HG03575 (cell line): ENCODE data around the gene WDR37.

Source experiments
- ATAC-seq: cut with Tn5 transposase; IDR thresholded peaks from one replicate; pipeline ENCODE4 v1.9.1; 2021; ENCODE audit not compliant: unreplicated experiment, insufficient number of reproducible peaks, low FRiP score; ENCODE audit errors: extremely low read depth

Gene WDR37

GRCh38 chr10:1138529-1138928 is 82.3 kb downstream of the WDR37 start:
- ATAC-seq: no peak

GRCh38 chr10:1141261-1141660 is 85.1 kb downstream of the WDR37 start:
- ATAC-seq: no peak

- ATAC-seq: no peak
Observed at GRCh38 chr10:1141701-1142100, 85.5 kb downstream of the WDR37 start.

- no peak for ATAC-seq
Observed at GRCh38 chr10:1142596-1142995, 86.4 kb downstream of the WDR37 start.

GRCh38 chr10:1147810-1148209 is 91.6 kb downstream of the WDR37 start:
- no peak for ATAC-seq

- no peak for ATAC-seq
Observed at GRCh38 chr10:1148855-1149605, 92.8 kb downstream of the WDR37 start.

- ATAC-seq: no peak
Observed at GRCh38 chr10:1149793-1150637, 93.8 kb downstream of the WDR37 start.

- no peak for ATAC-seq
Observed at GRCh38 chr10:1150638-1150955, 94.4 kb downstream of the WDR37 start.

GRCh38 chr10:1151076-1152033 is 95.2 kb downstream of the WDR37 start:
- no peak for ATAC-seq

- ATAC-seq: no peak
Observed at GRCh38 chr10:1152386-1153250, 96.4 kb downstream of the WDR37 start.

GRCh38 chr10:1153251-1153763 is 97.1 kb downstream of the WDR37 start:
- no peak for ATAC-seq

GRCh38 chr10:1153805-1154351 is 97.7 kb downstream of the WDR37 start:
- no peak for ATAC-seq

- ATAC-seq: no peak
Observed at GRCh38 chr10:1154531-1155295, 98.5 kb downstream of the WDR37 start.

- ATAC-seq: no peak
Observed at GRCh38 chr10:1155791-1156615, 99.8 kb downstream of the WDR37 start.

- ATAC-seq: no peak
Observed at GRCh38 chr10:1156616-1156886, 100.4 kb downstream of the WDR37 start.

GRCh38 chr10:1156921-1157614 is 100.9 kb downstream of the WDR37 start:
- ATAC-seq: no peak
